ENCODE results near the gene SMIM38.

The SMIM38 gene

DNA sequence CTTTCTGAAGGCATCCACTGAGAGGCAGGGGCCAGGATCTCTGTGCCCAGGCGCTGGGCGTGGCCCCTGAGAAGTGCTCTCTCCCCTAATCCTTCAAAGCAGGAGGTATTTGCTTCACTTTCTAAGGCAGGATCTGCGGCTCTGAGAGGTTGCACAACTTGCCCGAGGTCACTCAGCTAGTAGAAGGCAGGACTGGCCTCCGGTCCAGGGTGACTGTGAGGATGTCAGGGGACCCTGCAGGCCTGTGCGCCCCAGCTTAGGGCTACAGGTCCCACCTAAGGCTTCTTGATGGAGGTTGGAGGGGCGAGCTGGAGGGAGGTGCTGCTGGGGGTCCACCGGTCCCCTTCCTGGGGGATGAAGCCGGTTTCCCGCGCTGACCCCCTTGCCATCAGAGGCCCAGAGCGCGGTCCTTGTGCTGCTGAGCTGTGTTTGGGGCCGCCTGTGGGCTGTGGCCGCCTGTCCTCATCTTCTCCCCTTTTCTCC lies 979 bp downstream of the SMIM38 start:
- TF ChIP-seq, protein P1, sequence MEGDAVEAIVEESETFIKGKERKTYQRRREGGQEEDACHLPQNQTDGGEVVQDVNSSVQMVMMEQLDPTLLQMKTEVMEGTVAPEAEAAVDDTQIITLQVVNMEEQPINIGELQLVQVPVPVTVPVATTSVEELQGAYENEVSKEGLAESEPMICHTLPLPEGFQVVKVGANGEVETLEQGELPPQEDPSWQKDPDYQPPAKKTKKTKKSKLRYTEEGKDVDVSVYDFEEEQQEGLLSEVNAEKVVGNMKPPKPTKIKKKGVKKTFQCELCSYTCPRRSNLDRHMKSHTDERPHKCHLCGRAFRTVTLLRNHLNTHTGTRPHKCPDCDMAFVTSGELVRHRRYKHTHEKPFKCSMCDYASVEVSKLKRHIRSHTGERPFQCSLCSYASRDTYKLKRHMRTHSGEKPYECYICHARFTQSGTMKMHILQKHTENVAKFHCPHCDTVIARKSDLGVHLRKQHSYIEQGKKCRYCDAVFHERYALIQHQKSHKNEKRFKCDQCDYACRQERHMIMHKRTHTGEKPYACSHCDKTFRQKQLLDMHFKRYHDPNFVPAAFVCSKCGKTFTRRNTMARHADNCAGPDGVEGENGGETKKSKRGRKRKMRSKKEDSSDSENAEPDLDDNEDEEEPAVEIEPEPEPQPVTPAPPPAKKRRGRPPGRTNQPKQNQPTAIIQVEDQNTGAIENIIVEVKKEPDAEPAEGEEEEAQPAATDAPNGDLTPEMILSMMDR (IDR thresholded peaks at IDR 0.05; ENCODE audit: low read depth, low read length, missing control alignments) = no peak
- H3K27me3 ChIP-seq (replicated peaks) = no peaks in the 10 kb centered on the region
- in situ Hi-C loops (cut with HindIII; ENCODE audit: low pct_ligation_motif_present, low sequenced_read_pairs) = no loop called here
- H3K27ac ChIP-seq = no peak overlapping the region
- H3K36me3 ChIP-seq (replicated peaks) = no peaks in the 10 kb centered on the region
- DNase-seq = no peak
- no peak overlapping the region for H3K4me3 ChIP-seq (ENCODE audit: low read depth, low read length)

DNA sequence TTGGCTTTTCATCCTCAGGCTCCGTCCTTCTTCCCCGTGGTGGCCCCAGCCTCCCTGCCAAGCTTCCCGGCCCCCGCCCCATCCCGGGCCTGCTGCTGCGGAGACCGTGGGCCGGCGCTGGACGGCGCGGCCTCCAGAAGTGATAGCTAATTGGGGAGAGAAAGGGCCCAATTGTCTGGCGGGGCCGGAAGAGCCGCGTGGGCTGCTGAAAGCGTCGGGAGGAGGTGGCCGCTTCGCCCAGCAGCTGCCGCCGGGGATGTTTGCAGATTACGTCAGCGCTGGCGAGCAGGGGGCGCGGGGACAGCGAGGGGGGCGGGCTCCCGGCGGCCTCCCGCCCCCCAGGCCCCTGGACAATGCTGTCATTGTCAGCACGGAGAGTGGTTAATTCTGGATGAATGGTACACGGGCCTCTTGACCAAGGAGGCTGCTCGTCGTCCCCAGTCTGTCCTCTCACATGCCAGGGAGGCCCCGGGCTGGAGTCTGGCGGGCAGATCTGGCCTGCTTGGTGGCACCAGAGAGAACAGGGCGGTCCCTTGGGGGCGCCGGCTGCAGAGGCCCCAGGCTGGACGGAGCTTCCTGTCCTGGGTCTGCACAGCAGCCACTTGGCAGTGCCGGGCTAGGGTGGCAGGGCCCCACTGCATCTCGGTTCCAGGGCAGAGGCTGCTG lies 1.6 kb downstream of the SMIM38 start:
- H3K27me3 ChIP-seq (replicated peaks) = no peaks in the 10 kb centered on the region

DNA sequence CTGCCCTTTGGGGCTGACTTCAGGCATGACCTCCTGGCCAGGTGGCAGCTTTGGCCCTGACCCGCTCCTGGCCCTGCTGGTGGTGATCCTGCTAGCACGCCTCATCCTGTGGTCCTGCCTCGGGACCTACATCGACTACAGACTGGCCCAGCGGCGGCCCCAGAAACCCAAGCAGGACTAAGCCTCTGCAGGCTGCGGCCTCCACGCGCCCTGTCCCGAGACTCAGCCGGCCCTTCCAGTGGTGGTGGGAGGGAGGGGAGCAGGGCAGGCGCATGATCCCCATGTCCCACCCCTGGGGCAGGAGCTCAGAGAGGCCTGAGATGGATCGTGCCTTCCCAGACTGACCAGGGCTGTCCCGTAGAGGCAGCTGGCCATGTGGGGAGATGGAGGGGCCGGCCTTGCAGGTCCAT lies 2.1 kb downstream of the SMIM38 start:
- DNase-seq = no peak
- no peaks in the 10 kb centered on the region for H3K36me3 ChIP-seq (replicated peaks)
- TF ChIP-seq, protein P1 (IDR thresholded peaks at IDR 0.05; ENCODE audit: low read depth, low read length, missing control alignments) = no peak
- in situ Hi-C loops (cut with HindIII; ENCODE audit: low pct_ligation_motif_present, low sequenced_read_pairs) = no loop called here
- no peaks in the 10 kb centered on the region for H3K27me3 ChIP-seq (replicated peaks)
- H3K4me3 ChIP-seq (ENCODE audit: low read depth, low read length) = no peak overlapping the region
- no peak overlapping the region for H3K27ac ChIP-seq

More for the DNA sequence above, 1.6 kb downstream of the SMIM38 start:
- Histone ChIP-seq H3K27ac (no peak overlapping the region), H3K36me3 (replicated peaks) (no peaks in the 10 kb centered on the region), H3K4me3 (ENCODE audit: low read depth, low read length) (no peak overlapping the region)
- no peak for DNase-seq
- in situ Hi-C loops (cut with HindIII; ENCODE audit: low pct_ligation_motif_present, low sequenced_read_pairs) = no loop called here
- TF ChIP-seq, protein P1 (IDR thresholded peaks at IDR 0.05; ENCODE audit: low read depth, low read length, missing control alignments) = no peak

DNA sequence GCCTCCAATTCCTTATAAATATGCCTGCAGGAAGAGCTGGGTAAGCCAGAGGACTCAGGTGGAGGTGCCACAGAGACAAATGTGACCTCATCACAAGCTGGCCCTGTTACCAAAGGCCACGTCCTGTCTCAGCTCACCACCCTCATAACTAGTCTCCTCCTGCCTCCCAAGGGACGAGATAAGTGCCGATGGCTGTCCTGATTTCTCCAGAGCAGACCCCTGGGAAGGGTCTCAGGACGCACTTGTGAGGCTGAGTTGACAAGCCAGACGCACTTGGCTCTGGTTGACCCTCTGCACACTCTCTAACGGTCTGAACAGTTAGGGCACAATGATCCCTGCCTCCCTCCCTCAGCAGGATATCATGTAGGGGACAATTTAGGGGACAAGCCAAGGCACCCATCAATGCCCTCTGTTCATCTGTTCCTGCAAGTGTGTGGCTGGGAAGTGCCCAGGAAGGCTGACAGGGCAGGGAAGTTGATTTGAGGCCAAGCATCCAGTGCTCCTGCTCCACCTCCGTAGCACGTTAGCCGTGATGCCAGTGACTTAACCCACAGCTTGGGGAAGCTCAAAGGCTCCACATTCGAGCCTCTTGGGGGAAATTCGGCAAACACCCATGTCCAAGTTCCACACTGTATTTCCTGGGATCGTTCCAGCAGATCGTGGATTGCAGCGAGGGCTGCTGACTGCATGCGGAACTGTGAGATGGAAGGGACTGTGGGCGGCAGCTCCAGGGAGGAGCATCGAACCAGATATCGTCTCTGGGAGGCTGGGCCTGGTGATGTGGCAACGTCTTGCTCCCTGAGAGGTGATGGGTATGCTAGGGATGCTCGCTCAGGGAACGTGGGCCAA lies 2.8 kb downstream of the SMIM38 start:
- Histone ChIP-seq H3K27me3 (replicated peaks) (no peaks in the 10 kb centered on the region), H3K27ac (no peak overlapping the region), H3K36me3 (replicated peaks) (no peaks in the 10 kb centered on the region), H3K4me3 (ENCODE audit: low read depth, low read length) (no peak overlapping the region)
- in situ Hi-C loops (cut with HindIII; ENCODE audit: low pct_ligation_motif_present, low sequenced_read_pairs) = no loop called here
- no peak for DNase-seq
- TF ChIP-seq, protein P1 (IDR thresholded peaks at IDR 0.05; ENCODE audit: low read depth, low read length, missing control alignments) = no peak

DNA sequence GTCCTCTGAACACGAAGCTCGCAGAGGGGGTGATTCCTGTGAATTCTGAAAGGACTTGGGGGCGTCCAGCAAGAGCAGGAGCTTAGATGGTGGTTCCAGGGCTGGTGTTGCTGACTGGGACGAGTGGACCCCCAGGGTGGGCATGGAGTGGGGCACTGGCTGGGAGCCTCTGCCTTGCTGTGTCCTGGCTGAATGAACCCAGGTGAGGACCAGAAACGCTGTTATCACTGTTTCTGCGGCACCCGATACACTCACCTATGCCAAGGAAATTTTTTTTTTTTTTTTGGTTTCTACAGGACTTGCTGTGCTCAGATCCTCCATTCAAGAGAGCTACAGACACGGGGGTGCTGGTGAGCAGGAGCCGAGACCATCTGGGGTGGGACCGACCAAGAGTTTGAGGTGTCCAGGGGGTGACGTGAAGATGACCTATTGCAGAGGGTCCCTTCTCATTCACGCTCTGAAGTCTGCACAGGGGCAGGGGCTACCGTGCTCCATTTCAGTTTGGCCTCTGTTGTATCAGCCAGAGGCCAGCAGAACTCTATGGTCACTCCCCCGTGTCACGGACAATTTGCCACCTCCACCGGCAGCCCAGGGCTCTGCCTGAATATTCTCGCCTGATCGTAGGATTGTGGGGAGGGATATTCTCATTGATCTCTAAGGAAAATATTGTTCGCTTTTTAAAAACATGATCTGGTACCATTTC lies 3.6 kb downstream of the SMIM38 start:
- DNase-seq = no peak
- in situ Hi-C loops (cut with HindIII; ENCODE audit: low pct_ligation_motif_present, low sequenced_read_pairs) = no loop called here

More for the DNA sequence above, 3.6 kb downstream of the SMIM38 start:
- H3K27me3 ChIP-seq (replicated peaks) = no peaks in the 10 kb centered on the region
- no peak overlapping the region for H3K4me3 ChIP-seq (ENCODE audit: low read depth, low read length)
- H3K36me3 ChIP-seq (replicated peaks) = no peaks in the 10 kb centered on the region
- TF ChIP-seq, protein P1 (IDR thresholded peaks at IDR 0.05; ENCODE audit: low read depth, low read length, missing control alignments) = no peak
- H3K27ac ChIP-seq = no peak overlapping the region
